ENCODE measurements around the gene PGM2L1.

Gene PGM2L1

GRCh38 chr11:74288161-74288560 lies 110.1 kb downstream of the PGM2L1 start:
- no peak for DNase-seq

GRCh38 chr11:74284466-74284865 lies 113.8 kb downstream of the PGM2L1 start:
- no peak for DNase-seq

GRCh38 chr11:74283580-74284180 lies 114.6 kb downstream of the PGM2L1 start:
- DNase-seq: no peak

GRCh38 chr11:74282914-74283371 lies 115.3 kb downstream of the PGM2L1 start:
- no peak for DNase-seq

GRCh38 chr11:74282421-74282820 lies 115.8 kb downstream of the PGM2L1 start:
- DNase-seq: no peak

- DNase-seq: no peak
Observed at GRCh38 chr11:74280494-74280893, 117.7 kb downstream of the PGM2L1 start.
